ENCODE measurements around the gene CAPN11.
"Not testable (repeated sequence)": the region's sequence is repeated elsewhere in the genome, so short reads cannot be mapped to it uniquely, and the experiment has no call there.

Gene CAPN11

GRCh38 chr6:44226368-44227147 is 67.9 kb downstream of the CAPN11 start:
- DNase-seq (ENCODE audit: low read depth in 2 of 2, low spot score in 1 of 2), result no peak

GRCh38 chr6:44227148-44227793 is 68.7 kb downstream of the CAPN11 start:
- no peak for DNase-seq (ENCODE audit: low read depth in 2 of 2, low spot score in 1 of 2)

DNA sequence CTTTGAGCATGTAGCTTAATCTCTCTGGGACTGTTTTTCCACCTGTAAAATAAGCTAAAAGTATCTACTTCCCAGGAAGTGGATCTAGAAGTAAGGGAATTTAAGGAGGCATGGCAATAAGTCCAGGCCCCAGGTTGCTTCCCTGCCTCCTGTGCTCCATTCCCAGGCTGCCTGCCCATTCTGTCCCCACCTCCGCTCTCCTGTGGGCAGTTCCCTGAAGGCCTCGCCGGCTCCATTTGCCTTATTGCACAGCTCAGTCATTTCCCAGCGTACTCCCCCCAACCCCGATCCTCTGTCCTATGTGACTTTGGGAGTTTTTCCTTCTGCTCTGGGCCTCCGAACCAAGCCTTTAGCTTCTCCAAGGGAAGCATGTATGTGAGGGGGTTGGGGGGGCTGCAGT is 69.4 kb downstream of the CAPN11 start:
- DNase-seq (ENCODE audit: low read depth in 2 of 2, low spot score in 1 of 2), result no peak

GRCh38 chr6:44228433-44228832 is 69.8 kb downstream of the CAPN11 start:
- DNase-seq (ENCODE audit: low read depth in 2 of 2, low spot score in 1 of 2), result no peak

- DNase-seq (ENCODE audit: low read depth in 2 of 2, low spot score in 1 of 2), result no peak
These were observed 70.2 kb downstream of the CAPN11 start for GRCh38 chr6:44228836-44229235.

DNA sequence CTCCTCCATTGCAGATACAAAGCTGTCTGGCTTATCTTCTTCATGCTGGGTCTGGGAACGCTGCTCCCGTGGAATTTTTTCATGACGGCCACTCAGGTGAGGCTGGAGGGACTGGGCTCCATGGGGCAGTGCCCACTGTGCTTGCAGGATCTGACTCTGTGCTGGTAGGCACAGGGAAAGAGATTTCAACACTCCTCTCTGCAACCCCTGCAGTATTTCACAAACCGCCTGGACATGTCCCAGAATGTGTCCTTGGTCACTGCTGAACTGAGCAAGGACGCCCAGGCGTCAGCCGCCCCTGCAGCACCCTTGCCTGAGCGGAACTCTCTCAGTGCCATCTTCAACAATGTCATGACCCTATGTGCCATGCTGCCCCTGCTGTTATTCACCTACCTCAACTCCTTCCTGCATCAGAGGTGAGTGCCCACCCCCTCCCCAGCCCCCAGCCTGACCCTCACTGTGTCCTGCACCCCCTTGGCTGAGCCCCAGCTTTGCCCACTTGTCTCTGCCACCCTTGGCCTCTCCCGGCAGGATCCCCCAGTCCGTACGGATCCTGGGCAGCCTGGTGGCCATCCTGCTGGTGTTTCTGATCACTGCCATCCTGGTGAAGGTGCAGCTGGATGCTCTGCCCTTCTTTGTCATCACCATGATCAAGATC is 70.9 kb downstream of the CAPN11 start:
- no peak for DNase-seq (ENCODE audit: low read depth in 2 of 2, low spot score in 1 of 2)

DNA sequence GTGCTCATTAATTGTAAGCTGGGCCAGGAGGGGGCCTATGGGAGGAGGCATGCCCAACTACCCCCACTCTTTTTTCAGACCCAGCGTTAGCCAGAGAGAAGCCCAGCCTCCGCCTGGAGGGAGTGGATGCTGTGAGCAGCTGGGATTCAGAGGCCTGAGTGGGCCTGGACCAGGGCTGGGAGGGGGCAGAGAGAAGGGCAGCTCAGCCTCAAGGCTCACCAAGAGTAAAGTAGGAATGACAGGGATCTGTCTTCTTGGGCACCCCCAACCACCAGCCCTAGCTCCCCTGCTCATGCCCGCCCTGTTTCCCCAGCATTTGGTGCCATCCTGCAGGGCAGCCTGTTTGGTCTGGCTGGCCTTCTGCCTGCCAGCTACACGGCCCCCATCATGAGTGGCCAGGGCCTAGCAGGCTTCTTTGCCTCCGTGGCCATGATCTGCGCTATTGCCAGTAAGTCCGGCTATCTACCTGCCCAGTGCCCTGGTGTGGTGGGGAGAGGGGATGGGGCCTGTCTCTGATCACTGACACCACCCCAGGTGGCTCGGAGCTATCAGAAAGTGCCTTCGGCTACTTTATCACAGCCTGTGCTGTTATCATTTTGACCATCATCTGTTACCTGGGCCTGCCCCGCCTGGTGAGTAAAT is 71.5 kb downstream of the CAPN11 start:
- no peak for DNase-seq (ENCODE audit: low read depth in 2 of 2, low spot score in 1 of 2)

- not testable (repeated sequence) for DNase-seq (ENCODE audit: low read depth in 2 of 2, low spot score in 1 of 2)
These were observed 72.8 kb downstream of the CAPN11 start for GRCh38 chr6:44231426-44231825.

GRCh38 chr6:44232676-44233566 is 74.3 kb downstream of the CAPN11 start:
- DNase-seq (ENCODE audit: low read depth in 2 of 2, low spot score in 1 of 2), result no peak

- no peak for DNase-seq (ENCODE audit: low read depth in 2 of 2, low spot score in 1 of 2)
These were observed 75.0 kb downstream of the CAPN11 start for GRCh38 chr6:44233567-44234100.
